HG03521 (cell line): Measurements from ENCODE around the gene CAMK1D.
"Not testable (repeated sequence)": the region's sequence is repeated elsewhere in the genome, so short reads cannot be mapped to it uniquely, and the experiment has no call there.

ENCODE experiments used
- ATAC-seq: cut with Tn5 transposase; IDR thresholded peaks from one replicate; pipeline ENCODE4 v1.9.1; 2021; ENCODE audit warnings: mild to moderate bottlenecking, moderate library complexity; ENCODE audit not compliant: unreplicated experiment

The CAMK1D gene

GRCh38 chr10:12348870-12349628 lies at the start of gene CAMK1D:
TSS of gene CAMK1D (plus strand) at chr10:12349547.
- ATAC-seq, result peak; percentile 52

- not testable (repeated sequence) for ATAC-seq
These were observed 48.3 kb upstream of the CAMK1D start for GRCh38 chr10:12301036-12301435.

- ATAC-seq, result no peak
These were observed 41.3 kb upstream of the CAMK1D start for GRCh38 chr10:12308057-12308456.

GRCh38 chr10:12308736-12309375 lies 40.5 kb upstream of the CAMK1D start:
- ATAC-seq, result no peak

- not testable (repeated sequence) for ATAC-seq
These were observed 39.6 kb upstream of the CAMK1D start for GRCh38 chr10:12309783-12310182.

- no peak for ATAC-seq
These were observed 34.5 kb upstream of the CAMK1D start for GRCh38 chr10:12314836-12315235.

- no peak for ATAC-seq
These were observed 30.3 kb upstream of the CAMK1D start for GRCh38 chr10:12319076-12319475.

GRCh38 chr10:12320892-12321291 lies 28.5 kb upstream of the CAMK1D start:
- ATAC-seq, result no peak

GRCh38 chr10:12321641-12322040 lies 27.7 kb upstream of the CAMK1D start:
- no peak for ATAC-seq

- no peak for ATAC-seq
These were observed 26.7 kb upstream of the CAMK1D start for GRCh38 chr10:12322583-12323131.

- ATAC-seq, result no peak
These were observed 24.8 kb upstream of the CAMK1D start for GRCh38 chr10:12324530-12324929.

GRCh38 chr10:12327074-12327473 lies 22.3 kb upstream of the CAMK1D start:
- ATAC-seq, result no peak

GRCh38 chr10:12327476-12327875 lies 21.9 kb upstream of the CAMK1D start:
- no peak for ATAC-seq

GRCh38 chr10:12328312-12328711 lies 21.0 kb upstream of the CAMK1D start:
- ATAC-seq, result not testable (repeated sequence)

GRCh38 chr10:12332572-12333379 lies 16.6 kb upstream of the CAMK1D start:
- ATAC-seq, result no peak

GRCh38 chr10:12333380-12334185 lies 15.8 kb upstream of the CAMK1D start:
- peak; percentile 62 for ATAC-seq

GRCh38 chr10:12334186-12334530 lies 15.2 kb upstream of the CAMK1D start:
- no peak for ATAC-seq

- ATAC-seq, result not testable (repeated sequence)
These were observed 14.2 kb upstream of the CAMK1D start for GRCh38 chr10:12335169-12335568.

GRCh38 chr10:12337453-12338372 lies 11.6 kb upstream of the CAMK1D start:
- no peak for ATAC-seq

- no peak for ATAC-seq
These were observed 10.4 kb upstream of the CAMK1D start for GRCh38 chr10:12338981-12339380.
